Measurements from ENCODE around the gene CCKAR. TPM values are rescaled to one million over a fixed set of nuclear protein-coding genes. Genes with fewer than 3 reads are reported as not detected.
A peak's percentile ranks its signal among the peaks of the same experiment; 100 is the strongest.

CCKAR gene
- total and polyA plus RNA-seq, 2 of the 8 experiments (the other 6 are each of a cell fraction or from before 2014, with no cell fraction given): not detected

GRCh38 chr4:26530099-26530498 is 39.8 kb upstream of the CCKAR start:
- Histone ChIP-seq H4K20me1 (replicated peaks in 1 of 2; ENCODE audit: control insufficient read depth in 1 of 2, insufficient read depth in 2 of 2, low read length in 2 of 2) (no peaks in the 10 kb centered on the region), H2BK5ac (ENCODE audit: low read depth, low read length) (no peak overlapping the region), H2BK120ac (replicated peaks; ENCODE audit: low read depth, low read length) (no peak overlapping the region), H3K9ac (replicated peaks in 1 of 4; ENCODE audit: extremely low read depth in 1 of 4, low read depth in 3 of 4, low read length in 3 of 4) (no peak overlapping the region), H3K23me2 (ENCODE audit: low read depth, low read length) (no peaks in the 10 kb centered on the region; the same call in 1 of the 2 replicates), H2BK12ac (ENCODE audit: low read depth, low read length) (peak overlapping the region; percentile 35; the same call in 1 of the 2 replicates), H3K18ac (ENCODE audit: extremely low read depth, low read length) (no peak overlapping the region), H3K36me3 (ENCODE audit: control insufficient read depth in 2 of 4, insufficient read depth in 4 of 4, low read length in 3 of 4) (no peaks in the 10 kb centered on the region), H3K14ac (ENCODE audit: insufficient read length) (no peak overlapping the region), H3K23ac (ENCODE audit: insufficient read length) (no peak overlapping the region), H3K56ac (replicated peaks; ENCODE audit: insufficient read length, low read depth, low read length) (no peak overlapping the region), H4K8ac (ENCODE audit: extremely low read depth, insufficient read depth, low read length) (no peak overlapping the region), H3K79me2 (ENCODE audit: control insufficient read depth in 1 of 2, insufficient read depth in 2 of 2, low read length in 2 of 2) (no peaks in the 10 kb centered on the region), H4K91ac (replicated peaks; ENCODE audit: insufficient read length, low read length) (no peak overlapping the region), H3K4me2 (ENCODE audit: insufficient read depth in 1 of 2, low read depth in 2 of 2, low read length in 2 of 2) (no peak overlapping the region), H2AK5ac (ENCODE audit: low read depth, low read length) (no peak overlapping the region), H3K9me3 (ENCODE audit: insufficient read depth in 2 of 2, low read depth in 1 of 2, low read length in 1 of 2) (no peaks in the 10 kb centered on the region), H3K4ac (replicated peaks; ENCODE audit: insufficient read length, low read depth, low read length) (no peak overlapping the region), H4K5ac (ENCODE audit: insufficient read length, low read depth, low read length) (no peak overlapping the region), H3K27me3 (replicated peaks in 1 of 4; ENCODE audit: control insufficient read depth in 3 of 4, extremely low read depth in 1 of 4, insufficient read depth in 3 of 4, low read length in 3 of 4) (no peaks in the 10 kb centered on the region), H3K4me3 (ENCODE audit: extremely low read depth in 1 of 4, insufficient read depth in 2 of 4, low read depth in 3 of 4, low read length in 4 of 4) (no peak overlapping the region), H3K27ac (ENCODE audit: low read depth, low read length) (no peak overlapping the region), H3K4me1 (replicated peaks in 1 of 4; ENCODE audit: control insufficient read depth in 3 of 4, insufficient read depth in 4 of 4, low read length in 3 of 4) (peaks cover 0 to 7% (median 0%) of the 10 kb centered on the region in 4 experiments; a peak in 1 of 7 replicates), H2BK15ac (ENCODE audit: low read length) (no peak overlapping the region), H2BK20ac (ENCODE audit: low read length) (no peak overlapping the region), H3K79me1 (ENCODE audit: low read depth, low read length) (no peaks in the 10 kb centered on the region), H2AFZ (ENCODE audit: low read length) (0 out of 2 replicates have a peak overlapping the region, but pooled peaks have one; percentile 15)
- TF ChIP-seq BCL11A (IDR thresholded peaks at IDR 0.05; ENCODE audit: low read depth in 2 of 2, low read length in 2 of 2) (no peak), CBX5 (IDR thresholded peaks at IDR 0.05; ENCODE audit: low read depth, low read length) (no peak), MAFK (IDR thresholded peaks at IDR 0.05; ENCODE audit: low read depth, low read length) (no peak), TEAD4 (IDR thresholded peaks at IDR 0.05; ENCODE audit: low read depth, low read length) (no peak), E2F6 (IDR thresholded peaks at IDR 0.05) (no peak), CEBPB (IDR thresholded peaks at IDR 0.05; ENCODE audit: low read depth, low read length) (no peak), POU5F1 (IDR thresholded peaks at IDR 0.05; ENCODE audit: low read depth, low read length) (no peak), KDM4A (IDR thresholded peaks at IDR 0.05; ENCODE audit: low read depth, low read length, severe bottlenecking) (no peak), SP2 (IDR thresholded peaks at IDR 0.05; ENCODE audit: low read length) (no peak), RAD21 (IDR thresholded peaks at IDR 0.05 in 1 of 2, conservative IDR thresholded peaks at IDR 0.05 in 1 of 2; ENCODE audit: low read depth in 2 of 2, low read length in 2 of 2) (no peak), JUND (IDR thresholded peaks at IDR 0.05; ENCODE audit: low read length) (no peak), KDM5A (IDR thresholded peaks at IDR 0.05; ENCODE audit: low read length) (no peak), TAF1 (IDR thresholded peaks at IDR 0.05; ENCODE audit: low read depth, low read length) (no peak), ZNF274 (IDR thresholded peaks at IDR 0.05; ENCODE audit: borderline replicate concordance, extremely low read depth, low read length) (no peak)
- POLR2A ChIA-PET (ENCODE audit: partially characterized antibody): interaction anchor here (0.6 kb wide), 1 partner anchor 58 kb away, joined by 3 read pairs; no protein-coding TSS in a partner anchor
- WGBS, 2 experiments (ENCODE audit: extremely low coverage in 1 of 2, insufficient coverage in 1 of 2, insufficient read length in 1 of 2, insufficient replicate concordance in 2 of 2, low coverage in 1 of 2, low lambda C conversion rate in 2 of 2, missing lambda C conversion rate in 1 of 2): 72% methylated on average over 5 of the region's 5 CpGs; no CpG with 5 or more reads in 1 of the 2 experiments
- FAIRE-seq (no peak), DNase-seq (ENCODE audit: low read depth in 1 of 2, low spot score in 2 of 2) (no peak)
- CTCF ChIA-PET (ENCODE audit: partially characterized antibody): interaction anchor here (0.6 kb wide), 1 partner anchor 499 kb away, joined by 4 read pairs; no protein-coding TSS in a partner anchor
